CD4-positive, alpha-beta T cell (primary cell): ENCODE data around the gene SERPINA4. TPM values are rescaled to one million over a fixed set of nuclear protein-coding genes. Genes with fewer than 3 reads are reported as not detected.

Source experiments
- ATAC-seq: fragments of 200-7000 bp; cut with Tn5 transposase; one replicate; pipeline ENCODE4 v1.10.0; 2022; ENCODE audit warnings: mild to moderate bottlenecking; ENCODE audit not compliant: poor library complexity
- CTCF ChIA-PET: fragments of 350-600 bp; sonication (Branson Sonifier 250); formaldehyde crosslinking; loops from one replicate; lab custom pipeline; 2021; ENCODE audit warnings: antibody characterized with exemption, inconsistent platforms; lab: Charles Lee
- POLR2A ChIA-PET: fragments of 350-600 bp; sonication (Branson Sonifier 250); formaldehyde crosslinking; loops from one replicate; lab custom pipeline; 2021; ENCODE audit warnings: antibody characterized with exemption, inconsistent platforms; lab: Charles Lee
- DNase-seq, 14 experiments: peaks; one replicate each; pipeline ENCODE4 v3.0.0-alpha.2; 2013 to 2020; ENCODE audit warnings: mixed read lengths in 2 of 14
- H3K27ac ChIP-seq, 2 donors: one replicate each; pipeline versions ENCODE4 v1.5.1 to v1.7.0; 2013; ENCODE audit warnings: low read length in 2 of 2, low read depth in 1 of 2, mild to moderate bottlenecking in 1 of 2
- H3K27me3 ChIP-seq, 2 experiments: 1 replicate in 1 of 2; 2 replicates in 1 of 2; pipeline versions ENCODE4 v1.6.1 to v1.7.0; 2013; ENCODE audit warnings: low read length in 2 of 2, control low read depth in 1 of 2, mild to moderate bottlenecking in 1 of 2, moderate library complexity in 1 of 2; ENCODE audit not compliant: insufficient read depth in 2 of 2, control insufficient read depth in 1 of 2
- H3K36me3 ChIP-seq: one replicate; pipeline ENCODE4 v1.6.1; 2013; ENCODE audit warnings: low read length, control low read depth; ENCODE audit not compliant: insufficient read depth
- H3K4me1 ChIP-seq: one replicate; pipeline ENCODE4 v1.6.1; 2013; ENCODE audit warnings: low read length, control low read depth; ENCODE audit not compliant: insufficient read depth
- H3K4me3 ChIP-seq: one replicate; pipeline ENCODE4 v1.5.1; 2013; ENCODE audit warnings: mild to moderate bottlenecking, low read length, moderate library complexity
- H3K9me3 ChIP-seq, 2 experiments: 1 replicate in 1 of 2; 2 replicates in 1 of 2; pipeline versions ENCODE4 v1.6.1 to v1.7.0; 2013; ENCODE audit warnings: low read length in 2 of 2, mild to moderate bottlenecking in 2 of 2, control low read depth in 1 of 2, moderate library complexity in 1 of 2; ENCODE audit not compliant: control insufficient read depth in 1 of 2, insufficient read depth in 1 of 2
- H3K27ac Mint-ChIP-seq: one replicate; pipeline ENCODE4 v1.8.0; 2020; ENCODE audit warnings: mixed read lengths
- H3K27me3 Mint-ChIP-seq: one replicate; pipeline ENCODE4 v1.8.0; 2021; ENCODE audit warnings: mixed read lengths
- H3K36me3 Mint-ChIP-seq: one replicate; pipeline ENCODE4 v1.8.0; 2021; ENCODE audit warnings: low read depth, mixed read lengths
- H3K4me1 Mint-ChIP-seq: one replicate; pipeline ENCODE4 v1.8.0; 2021; ENCODE audit warnings: low read depth, mixed read lengths
- H3K4me3 Mint-ChIP-seq: one replicate; pipeline ENCODE4 v1.8.0; 2020; ENCODE audit warnings: mild to moderate bottlenecking, mixed read lengths
- H3K9me3 Mint-ChIP-seq: one replicate; pipeline ENCODE4 v1.8.0; 2020; ENCODE audit warnings: mixed read lengths
- CTCF ChIP-seq: fragments of 200-600 bp; IDR thresholded peaks from one replicate; pipeline ENCODE4 v1.8.0; 2022; ENCODE audit warnings: antibody characterized with exemption, mild to moderate bottlenecking
- intact Hi-C, 2 experiments: fragments of 100-400 bp; cut with DNase I in 1 of 2; cut with micrococcal nuclease in 1 of 2; formaldehyde crosslinking; loops; one replicate each; pipeline versions ENCODE4 v1.15.1 to v1.9.0; 2023 to 2025; cut with DNase I, micrococcal nuclease
- total RNA-seq, 174 experiments: library from RNA in 2 of 174; stranded (reverse) in 2 of 174; gene quantifications; one replicate each; pipeline ENCODE4 v1.2.3 and lab custom pipeline; 2021 to 2026

Gene SERPINA4
- total RNA-seq, 2 experiments from 2014 or later = not detected

- H3K9me3 Mint-ChIP-seq = no peaks in the 10 kb centered on the region
- ATAC-seq = no peak
- intact Hi-C loops = no loop called here
- Histone ChIP-seq H3K27me3 (no peaks in the 10 kb centered on the region), H3K27ac (no peak overlapping the region), H3K4me3 (no peak overlapping the region), H3K4me1 (no peaks in the 10 kb centered on the region), H3K36me3 (no peaks in the 10 kb centered on the region), H3K9me3 (peaks cover 13 to 32% of the 10 kb centered on the region in 2 experiments)
- H3K4me3 Mint-ChIP-seq = no peak overlapping the region
- no peak for TF ChIP-seq CTCF
- ChIA-PET CTCF (no interaction called here), POLR2A (no interaction called here)
- H3K36me3 Mint-ChIP-seq = no peaks in the 10 kb centered on the region
- H3K27me3 Mint-ChIP-seq = peaks cover 18% of the 10 kb centered on the region
- no peaks in the 10 kb centered on the region for H3K4me1 Mint-ChIP-seq
- DNase-seq = no peak
- no peak overlapping the region for H3K27ac Mint-ChIP-seq
These were observed 54.8 kb downstream of the SERPINA4 start for GRCh38 chr14:94615823-94616570.

GRCh38 chr14:94617366-94617941 is 56.2 kb downstream of the SERPINA4 start:
- Mint-ChIP-seq H3K4me1 (no peaks in the 10 kb centered on the region), H3K4me3 (no peak overlapping the region), H3K36me3 (no peaks in the 10 kb centered on the region), H3K9me3 (no peaks in the 10 kb centered on the region), H3K27me3 (peaks cover 31% of the 10 kb centered on the region), H3K27ac (no peak overlapping the region)
- no peak for TF ChIP-seq CTCF
- no peak for ATAC-seq
- ChIA-PET POLR2A (no interaction called here), CTCF (no interaction called here)
- intact Hi-C loops = no loop called here
- no peak for DNase-seq
- Histone ChIP-seq H3K4me3 (no peak overlapping the region), H3K27me3 (no peaks in the 10 kb centered on the region), H3K27ac (no peak overlapping the region), H3K36me3 (no peaks in the 10 kb centered on the region), H3K9me3 (peaks cover 13 to 38% of the 10 kb centered on the region in 2 experiments), H3K4me1 (no peaks in the 10 kb centered on the region)

- Histone ChIP-seq H3K9me3 (peaks cover 13 to 38% of the 10 kb centered on the region in 2 experiments), H3K27me3 (no peaks in the 10 kb centered on the region), H3K36me3 (no peaks in the 10 kb centered on the region), H3K4me3 (no peak overlapping the region), H3K27ac (no peak overlapping the region), H3K4me1 (no peaks in the 10 kb centered on the region)
- Mint-ChIP-seq H3K27me3 (peaks cover 36% of the 10 kb centered on the region), H3K9me3 (no peaks in the 10 kb centered on the region), H3K36me3 (no peaks in the 10 kb centered on the region), H3K4me3 (no peak overlapping the region), H3K4me1 (no peaks in the 10 kb centered on the region), H3K27ac (no peak overlapping the region)
- DNase-seq (no peak), ATAC-seq (no peak)
- intact Hi-C loops = no loop called here
- CTCF ChIA-PET = no interaction called here
- POLR2A ChIA-PET = no interaction called here
- TF ChIP-seq CTCF = no peak
These were observed 57.0 kb downstream of the SERPINA4 start for GRCh38 chr14:94617988-94618822.
